GM12865 (cell line): ENCODE data around the gene OSGIN1.

Experiments used
- DNase-seq: peaks from one replicate; pipeline ENCODE4 v3.0.0; 2010; ENCODE audit warnings: low read depth
- H3K4me3 ChIP-seq: 2 replicates; pipeline ENCODE4 v1.5.1; 2011; ENCODE audit warnings: mild to moderate bottlenecking, low read depth, low read length, control low read depth
- CTCF ChIP-seq: IDR thresholded peaks from 2 replicates; pipeline ENCODE4 v1.5.1; 2011; ENCODE audit warnings: low read length, control low read depth, low read depth, inconsistent platforms; ENCODE audit not compliant: insufficient read depth; ENCODE audit errors: missing control alignments

Gene OSGIN1

GRCh38 chr16:83994703-83995102 lies 41.7 kb downstream of the OSGIN1 start:
- no peak for DNase-seq
- TF ChIP-seq CTCF, result no peak
- no peak overlapping the region for H3K4me3 ChIP-seq

GRCh38 chr16:83995754-83996153 lies 42.7 kb downstream of the OSGIN1 start:
- DNase-seq, result peak; percentile 10
- H3K4me3 ChIP-seq, result no peak overlapping the region
- no peak for TF ChIP-seq CTCF

DNA sequence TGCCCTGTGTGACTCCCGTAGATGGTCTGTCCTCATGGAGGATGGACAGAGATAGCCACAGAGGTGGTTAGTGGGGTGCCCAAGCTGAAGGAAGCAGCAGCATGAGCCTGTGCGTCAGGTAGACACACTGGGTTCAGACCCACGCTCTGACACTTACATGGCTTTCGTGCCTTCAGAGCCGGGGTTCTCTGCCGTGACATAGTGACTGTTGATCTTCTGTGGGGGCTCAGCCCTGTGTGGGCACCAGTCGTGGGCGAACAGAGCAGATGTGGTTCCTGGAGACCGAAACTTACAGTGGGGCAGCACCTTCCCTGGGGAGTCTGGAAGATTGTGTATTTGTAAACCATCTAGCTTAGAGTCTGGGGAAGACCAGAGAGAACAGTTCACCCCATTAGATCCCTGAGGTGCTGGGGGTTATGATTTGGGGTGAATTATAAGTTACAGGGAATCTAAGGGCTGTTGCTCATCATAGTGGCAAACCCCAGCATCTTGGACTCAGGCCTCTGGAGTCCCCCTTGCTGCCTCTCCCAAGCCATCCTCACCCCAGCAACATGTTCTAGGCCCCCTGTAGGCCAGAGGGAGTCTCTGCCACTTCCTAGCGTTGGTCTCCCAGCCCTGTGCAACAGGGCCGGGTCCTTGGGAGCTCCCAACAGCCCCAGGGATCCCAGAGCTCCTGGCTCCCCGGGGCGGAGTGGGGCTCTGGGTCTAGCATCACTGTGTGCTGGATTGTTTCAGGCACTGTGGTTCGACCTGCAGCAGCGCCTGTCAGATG lies 43.6 kb downstream of the OSGIN1 start:
- no peak overlapping the region for H3K4me3 ChIP-seq
- TF ChIP-seq CTCF, result no peak
- no peak for DNase-seq

- no peak for DNase-seq
- H3K4me3 ChIP-seq, result no peak overlapping the region
- TF ChIP-seq CTCF, result no peak
Measured at GRCh38 chr16:83998091-83998490, 45.1 kb downstream of the OSGIN1 start.

- TF ChIP-seq CTCF, result no peak
- no peak overlapping the region for H3K4me3 ChIP-seq
- no peak for DNase-seq
Measured at GRCh38 chr16:84000989-84001642, 48.1 kb downstream of the OSGIN1 start.

DNA sequence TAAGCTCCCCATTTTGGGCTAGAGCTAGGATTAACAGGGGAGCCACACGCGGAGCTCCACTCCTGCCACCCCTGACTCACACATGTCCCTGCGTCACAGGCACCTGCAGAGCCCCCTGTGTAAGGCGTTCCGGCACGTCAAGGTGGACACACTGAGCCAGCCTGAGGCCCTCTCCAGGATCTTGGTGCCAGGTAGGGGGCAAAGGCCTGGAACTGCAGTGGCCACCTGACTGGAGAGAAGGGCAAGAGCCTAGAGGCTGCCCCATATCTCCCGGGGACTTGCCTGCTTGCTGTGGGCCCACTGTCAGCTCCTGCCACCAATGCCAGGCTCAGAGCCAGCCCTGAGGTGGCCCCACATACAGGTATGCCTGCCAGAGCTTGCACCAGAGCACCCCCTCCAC lies 48.7 kb downstream of the OSGIN1 start:
- H3K4me3 ChIP-seq, result no peak overlapping the region
- no peak for TF ChIP-seq CTCF
- no peak for DNase-seq
